ENCODE measurements around the gene GPRIN2. TPM values are rescaled to one million over a fixed set of nuclear protein-coding genes. Genes with fewer than 3 reads are reported as not detected.

Gene GPRIN2
- total RNA-seq, 2 experiments from 2014 or later, result not detected

- no peak overlapping the region for H3K27ac ChIP-seq (ENCODE audit: low read depth in 1 of 2, low read length in 2 of 2)
- H3K27me3 ChIP-seq (ENCODE audit: control insufficient read depth in 1 of 2, insufficient read depth in 2 of 2, low read length in 2 of 2), result no peaks in the 10 kb centered on the region
- Mint-ChIP-seq H3K36me3 (ENCODE audit: low read depth) (no peaks in the 10 kb centered on the region), H3K9me3 (no peaks in the 10 kb centered on the region), H3K4me1 (ENCODE audit: low read depth) (no peaks in the 10 kb centered on the region), H3K27ac (no peak overlapping the region), H3K27me3 (no peaks in the 10 kb centered on the region), H3K4me3 (no peak overlapping the region)
- H3K9me3 ChIP-seq (ENCODE audit: control insufficient read depth in 1 of 2, insufficient read depth in 1 of 2, low read length in 2 of 2), result no peaks in the 10 kb centered on the region
- ATAC-seq (ENCODE audit: poor library complexity), result no peak
- CTCF ChIA-PET, result no interaction called here
- peak in 2 of 14 experiments; percentile 2 to 33 for DNase-seq
- POLR2A ChIA-PET, result no interaction called here
- intact Hi-C loops (cut with DNase I, micrococcal nuclease), result no loop called here
- no peaks in the 10 kb centered on the region for H3K36me3 ChIP-seq (ENCODE audit: insufficient read depth, low read length)
- no peaks in the 10 kb centered on the region for H3K4me1 ChIP-seq (ENCODE audit: insufficient read depth, low read length)
- H3K4me3 ChIP-seq (ENCODE audit: low read length), result no peak overlapping the region
- TF ChIP-seq CTCF (IDR thresholded peaks at IDR 0.05), result no peak
These were observed 29.8 kb downstream of the GPRIN2 start for GRCh38 chr10:46526682-46527038.

GRCh38 chr10:46525824-46526681 lies 30.4 kb downstream of the GPRIN2 start:
- H3K27me3 ChIP-seq (ENCODE audit: control insufficient read depth in 1 of 2, insufficient read depth in 2 of 2, low read length in 2 of 2), result no peaks in the 10 kb centered on the region
- H3K36me3 ChIP-seq (ENCODE audit: insufficient read depth, low read length), result no peaks in the 10 kb centered on the region
- H3K4me3 ChIP-seq (ENCODE audit: low read length), result no peak overlapping the region
- Mint-ChIP-seq H3K9me3 (no peaks in the 10 kb centered on the region), H3K27me3 (no peaks in the 10 kb centered on the region), H3K36me3 (ENCODE audit: low read depth) (no peaks in the 10 kb centered on the region), H3K27ac (no peak overlapping the region), H3K4me1 (ENCODE audit: low read depth) (no peaks in the 10 kb centered on the region), H3K4me3 (no peak overlapping the region)
- intact Hi-C loops (cut with DNase I, micrococcal nuclease), result no loop called here
- no peaks in the 10 kb centered on the region for H3K9me3 ChIP-seq (ENCODE audit: control insufficient read depth in 1 of 2, insufficient read depth in 1 of 2, low read length in 2 of 2)
- ATAC-seq (ENCODE audit: poor library complexity) (no peak), DNase-seq (no peak)
- H3K4me1 ChIP-seq (ENCODE audit: insufficient read depth, low read length), result no peaks in the 10 kb centered on the region
- CTCF ChIA-PET, result no interaction called here
- TF ChIP-seq CTCF (IDR thresholded peaks at IDR 0.05), result no peak
- H3K27ac ChIP-seq (ENCODE audit: low read depth in 1 of 2, low read length in 2 of 2), result no peak overlapping the region
- POLR2A ChIA-PET, result no interaction called here

GRCh38 chr10:46525177-46525823 lies 31.2 kb downstream of the GPRIN2 start:
- H3K9me3 ChIP-seq (ENCODE audit: control insufficient read depth in 1 of 2, insufficient read depth in 1 of 2, low read length in 2 of 2), result no peaks in the 10 kb centered on the region
- intact Hi-C loops (cut with DNase I, micrococcal nuclease), result no loop called here
- ATAC-seq (ENCODE audit: poor library complexity) (no peak), DNase-seq (peak in 1 of 14 experiments; percentile 2)
- Mint-ChIP-seq H3K27ac (no peak overlapping the region), H3K4me1 (ENCODE audit: low read depth) (no peaks in the 10 kb centered on the region), H3K4me3 (no peak overlapping the region), H3K36me3 (ENCODE audit: low read depth) (no peaks in the 10 kb centered on the region), H3K9me3 (no peaks in the 10 kb centered on the region), H3K27me3 (no peaks in the 10 kb centered on the region)
- no peak overlapping the region for H3K4me3 ChIP-seq (ENCODE audit: low read length)
- no peak overlapping the region for H3K27ac ChIP-seq (ENCODE audit: low read depth in 1 of 2, low read length in 2 of 2)
- no peak for TF ChIP-seq CTCF (IDR thresholded peaks at IDR 0.05)
- H3K27me3 ChIP-seq (ENCODE audit: control insufficient read depth in 1 of 2, insufficient read depth in 2 of 2, low read length in 2 of 2), result no peaks in the 10 kb centered on the region
- CTCF ChIA-PET, result no interaction called here
- H3K36me3 ChIP-seq (ENCODE audit: insufficient read depth, low read length), result no peaks in the 10 kb centered on the region
- H3K4me1 ChIP-seq (ENCODE audit: insufficient read depth, low read length), result no peaks in the 10 kb centered on the region
- POLR2A ChIA-PET, result no interaction called here
